CD4-positive, alpha-beta T cell treated with Interleukin-15 for 4 hours (primary cell): ENCODE results near the gene CORO2B.

Source experiments
- DNase-seq: peaks from one replicate; pipeline ENCODE4 v3.0.0-alpha.2; 2020; ENCODE audit warnings: low spot score

Gene CORO2B

DNA sequence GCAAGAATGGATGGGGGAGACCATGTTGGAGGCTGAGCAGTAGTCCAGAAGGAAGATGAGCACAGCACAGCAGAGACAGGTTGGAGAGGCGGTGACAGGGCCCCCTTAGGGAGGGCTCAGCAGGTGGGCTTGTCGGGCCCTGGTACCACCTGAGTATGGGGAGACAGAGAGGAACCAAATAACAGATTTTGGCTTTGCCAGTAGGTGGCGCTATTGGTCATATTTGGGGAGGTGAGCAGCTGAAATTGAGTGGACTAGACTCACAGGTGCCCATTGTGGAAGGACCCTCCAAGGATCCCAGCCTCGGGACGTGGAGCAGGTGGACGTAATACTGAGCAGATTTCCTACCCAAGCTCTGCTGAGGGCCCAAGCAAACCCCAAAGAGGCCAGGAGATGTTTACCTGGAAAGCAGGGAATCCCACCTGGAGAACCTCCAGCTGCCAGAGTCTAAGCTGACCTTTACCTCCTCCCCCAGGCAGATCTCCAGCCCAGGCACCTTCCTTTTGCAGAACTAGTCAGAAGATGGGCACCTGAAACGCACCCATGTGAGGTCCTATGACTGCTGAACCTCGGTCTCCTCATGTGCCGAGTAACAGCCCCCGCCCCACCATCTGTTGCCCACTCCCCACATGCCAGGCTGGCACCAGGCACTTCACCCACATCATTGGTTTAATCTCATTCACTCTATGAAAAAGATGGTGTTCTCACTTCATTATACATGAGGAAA is 24.6 kb upstream of the CORO2B start:
- peak; percentile 50 for DNase-seq

GRCh38 chr15:68554721-68555678 is 23.8 kb upstream of the CORO2B start:
- no peak for DNase-seq

GRCh38 chr15:68555679-68556037 is 23.1 kb upstream of the CORO2B start:
- no peak for DNase-seq

DNA sequence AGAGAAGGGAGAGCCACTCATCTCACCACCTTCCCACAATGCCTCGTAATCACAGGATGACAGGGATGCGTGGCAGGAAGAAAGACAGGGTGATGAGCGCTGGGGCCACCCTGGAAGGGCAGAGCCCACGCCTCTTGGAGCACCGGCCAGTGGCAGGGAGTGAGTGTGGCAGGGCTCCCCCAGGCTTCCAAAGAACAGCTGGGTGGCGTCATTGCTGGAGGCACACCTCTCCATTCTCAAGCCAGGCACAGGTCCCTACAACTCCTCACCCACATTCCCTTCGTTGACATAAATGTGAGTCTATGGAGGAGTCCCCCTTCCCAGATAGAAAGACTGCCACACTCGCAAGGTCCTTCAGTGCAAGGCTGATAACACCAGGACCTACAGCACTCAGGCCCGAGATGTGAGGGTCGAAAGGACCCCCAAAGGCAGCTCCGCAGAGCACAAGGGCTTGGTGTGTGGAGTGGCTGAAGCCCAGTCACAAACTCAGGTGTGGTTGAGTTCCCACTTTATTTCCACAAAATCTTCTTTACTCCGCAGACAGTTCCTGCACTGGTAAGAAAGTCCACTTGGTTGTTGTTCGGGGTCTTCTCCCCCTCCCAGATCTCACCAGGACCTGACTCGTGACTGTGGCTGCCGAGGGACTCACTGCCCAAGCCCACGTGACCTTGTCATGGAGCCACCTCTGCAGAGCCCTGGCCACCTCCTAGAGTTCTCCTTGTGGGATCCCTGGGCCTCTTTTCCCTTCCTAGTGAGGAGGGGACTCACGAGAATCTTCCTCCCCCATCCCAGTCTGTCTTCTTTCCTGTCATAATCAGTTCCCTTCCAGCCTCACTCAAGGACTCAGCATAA is 22.4 kb upstream of the CORO2B start:
- DNase-seq = no peak

- no peak for DNase-seq
These were observed 21.1 kb upstream of the CORO2B start for GRCh38 chr15:68557469-68558317.

DNA sequence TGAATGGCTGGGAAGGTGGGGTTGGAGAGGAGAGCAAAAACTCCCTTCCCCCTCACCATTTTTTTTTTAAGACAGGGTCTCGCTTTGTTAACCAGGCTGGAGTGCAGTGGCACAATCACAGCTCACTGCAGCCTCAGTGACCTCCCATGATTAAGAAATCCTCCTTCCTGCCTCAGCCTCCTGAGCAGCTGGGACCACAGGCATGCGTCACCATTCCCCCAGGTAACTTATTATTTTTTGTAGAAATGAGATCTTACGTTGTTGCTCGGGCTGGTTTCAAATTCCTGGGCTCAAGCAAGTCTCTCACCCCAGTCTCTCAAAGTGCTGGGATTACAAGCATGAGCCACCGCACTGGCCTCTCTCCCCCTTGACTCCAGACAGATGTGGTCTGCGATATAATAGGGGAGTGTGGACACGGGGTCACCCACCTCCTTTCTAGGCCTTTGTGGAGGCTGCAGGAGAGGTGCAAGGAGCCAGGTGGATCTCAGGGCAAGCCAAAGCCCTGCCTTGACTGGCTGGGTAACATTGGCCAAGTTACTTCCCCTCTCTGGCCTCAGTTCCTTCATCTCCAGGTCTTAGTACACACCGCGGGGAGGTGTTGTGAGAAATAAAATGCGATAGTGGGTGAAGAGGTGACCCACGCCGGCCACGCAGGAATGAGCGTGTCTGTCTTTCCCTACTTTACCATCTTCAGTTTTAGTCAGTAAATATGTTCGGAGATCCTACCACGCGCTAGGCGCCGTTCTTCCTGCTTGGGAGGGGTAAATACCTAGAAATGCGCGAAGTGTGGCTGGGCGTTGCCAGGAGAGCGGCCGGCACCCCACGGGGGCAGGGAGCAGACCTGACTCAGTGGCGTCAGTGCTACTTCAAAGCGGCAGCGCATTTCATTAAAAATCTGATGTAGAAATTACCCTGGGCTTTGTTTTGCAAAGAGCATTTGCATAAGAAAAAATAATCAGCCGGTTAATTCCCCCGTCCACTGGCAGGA is 20.2 kb upstream of the CORO2B start:
- DNase-seq = no peak

- peak; percentile 48 for DNase-seq
These were observed 19.2 kb upstream of the CORO2B start for GRCh38 chr15:68559345-68560310.

DNA sequence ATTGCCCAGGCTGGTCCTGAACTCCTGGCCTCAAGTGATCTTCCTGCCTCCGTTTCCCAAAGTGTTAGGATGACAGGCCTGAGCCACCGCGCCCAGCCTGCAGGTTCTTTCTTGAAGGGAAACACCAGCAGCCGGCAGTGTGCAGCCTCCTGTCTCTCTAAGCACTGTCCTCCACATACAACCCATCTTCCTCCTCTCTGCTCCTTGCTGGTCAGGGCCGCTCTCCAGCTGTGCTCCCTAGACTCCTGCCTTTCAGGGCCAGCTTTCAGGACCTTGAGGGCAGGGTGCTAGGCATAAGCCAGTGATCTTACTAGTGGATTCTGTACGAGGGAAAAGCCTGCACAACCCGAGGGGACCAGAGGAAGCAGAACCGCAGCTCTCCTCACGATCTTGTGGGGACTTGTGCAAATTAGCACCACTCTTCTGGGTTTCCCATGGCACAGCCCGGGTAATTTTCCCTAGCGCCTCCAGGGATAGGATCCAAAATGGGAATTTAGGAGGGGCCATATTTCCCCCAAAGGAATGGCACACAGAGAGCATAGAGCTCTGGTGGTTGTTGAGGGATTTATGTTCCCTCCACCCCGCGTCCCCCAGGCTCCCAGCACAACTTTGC is 18.2 kb upstream of the CORO2B start:
- DNase-seq = no peak

DNA sequence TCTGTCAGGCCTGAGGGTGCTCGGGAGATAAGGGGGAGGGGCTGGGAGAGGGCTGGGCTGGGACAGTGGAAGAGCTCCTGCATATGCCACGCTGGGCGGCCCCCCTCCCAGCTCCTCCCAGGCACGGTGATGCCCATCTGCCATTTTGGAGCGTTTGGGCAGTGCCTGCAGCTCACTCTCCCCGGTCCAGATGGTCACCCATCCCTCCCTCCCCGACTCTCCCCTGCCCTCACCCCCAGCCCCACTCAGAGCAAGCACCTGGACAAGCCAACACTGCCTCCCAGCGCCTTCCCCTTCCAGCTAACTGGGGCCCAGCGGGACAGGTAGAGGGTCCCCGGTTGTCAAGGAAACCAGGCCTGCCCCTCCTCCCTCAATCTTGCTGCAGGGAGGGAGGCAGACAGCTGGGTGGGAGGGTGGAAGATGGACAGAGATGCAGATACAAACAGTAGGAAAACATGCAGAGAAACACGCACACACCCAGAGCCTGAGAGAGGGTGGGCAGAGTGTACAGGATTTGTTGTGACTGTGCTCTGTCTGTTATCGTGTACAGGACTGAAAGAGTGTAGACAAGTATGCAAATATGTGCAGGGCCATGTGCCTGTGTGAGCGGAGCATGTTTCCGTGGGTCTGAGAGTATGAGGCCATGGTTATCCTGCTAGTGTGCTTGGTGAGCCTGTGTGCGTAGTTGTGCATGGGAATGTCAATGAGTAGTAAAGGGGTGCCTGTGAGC is 17.5 kb upstream of the CORO2B start:
- DNase-seq = no peak

DNA sequence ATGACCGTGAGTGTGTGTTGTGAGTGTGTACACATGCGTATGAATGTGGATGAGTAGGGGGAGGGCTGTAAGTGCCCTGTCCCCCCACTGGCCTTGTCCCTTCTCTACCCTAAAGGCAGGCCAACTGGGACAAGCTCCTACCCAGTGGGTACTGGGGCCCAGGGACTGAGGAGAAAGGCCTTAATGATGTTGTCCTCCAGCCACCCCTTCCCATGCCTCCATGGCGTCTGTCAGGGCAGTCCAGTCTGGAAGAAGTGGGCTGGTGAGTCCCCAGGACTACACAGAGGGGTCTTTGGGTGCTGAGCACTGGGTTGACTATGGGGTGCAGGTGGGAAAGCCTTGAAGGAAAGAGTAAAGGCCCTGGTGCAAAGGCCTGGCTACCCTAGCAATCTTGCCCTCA is 16.9 kb upstream of the CORO2B start:
- no peak for DNase-seq

- DNase-seq = no peak
These were observed 14.6 kb upstream of the CORO2B start for GRCh38 chr15:68564173-68564572.

DNA sequence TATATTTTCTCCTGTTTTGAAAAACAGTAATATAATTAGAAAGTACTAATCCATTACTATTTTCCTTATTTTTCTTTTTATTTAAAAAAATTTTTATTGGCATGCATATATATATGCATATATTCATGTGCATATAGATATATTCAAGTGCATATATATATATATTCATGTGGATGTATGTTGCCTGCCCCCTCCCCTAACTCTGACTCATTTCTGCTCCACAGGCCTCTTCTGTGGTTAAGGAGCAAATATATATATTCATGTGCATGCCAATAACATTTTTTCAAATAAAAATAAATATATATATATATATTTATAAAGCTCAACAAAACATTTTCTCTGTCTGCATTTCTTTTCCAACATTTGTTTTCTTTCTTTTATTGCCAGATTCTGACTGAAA is 13.6 kb upstream of the CORO2B start:
- DNase-seq = no peak

- DNase-seq = no peak
These were observed 13.1 kb upstream of the CORO2B start for GRCh38 chr15:68565726-68566125.

DNA sequence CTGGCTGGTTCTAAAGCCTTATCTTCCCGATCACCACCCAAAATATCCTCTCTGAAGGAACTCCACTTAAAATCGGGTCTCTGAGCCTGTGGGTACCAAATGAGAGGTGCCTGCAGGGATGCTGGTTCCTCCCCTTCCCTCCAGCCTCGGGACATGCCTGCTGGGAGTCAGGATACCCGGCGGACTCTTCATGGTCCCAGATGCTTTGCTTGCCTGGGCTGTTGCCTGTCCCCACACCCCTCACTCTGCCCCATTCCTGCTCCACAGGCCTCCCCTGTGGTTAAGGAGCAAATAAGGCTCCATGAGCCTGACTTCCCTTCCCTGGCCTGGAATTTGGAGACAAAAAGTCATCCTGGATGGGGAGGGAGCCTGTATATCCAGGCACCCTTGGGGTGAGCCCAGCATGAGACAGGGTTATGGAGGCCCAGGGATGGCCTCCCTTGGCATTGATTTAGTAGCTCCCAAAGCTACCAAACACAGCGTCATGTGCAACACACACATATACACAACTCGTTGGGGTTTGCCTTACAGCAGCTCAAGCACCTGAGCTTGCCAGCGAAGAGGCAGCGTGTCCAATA is 12.3 kb upstream of the CORO2B start:
- no peak for DNase-seq

DNA sequence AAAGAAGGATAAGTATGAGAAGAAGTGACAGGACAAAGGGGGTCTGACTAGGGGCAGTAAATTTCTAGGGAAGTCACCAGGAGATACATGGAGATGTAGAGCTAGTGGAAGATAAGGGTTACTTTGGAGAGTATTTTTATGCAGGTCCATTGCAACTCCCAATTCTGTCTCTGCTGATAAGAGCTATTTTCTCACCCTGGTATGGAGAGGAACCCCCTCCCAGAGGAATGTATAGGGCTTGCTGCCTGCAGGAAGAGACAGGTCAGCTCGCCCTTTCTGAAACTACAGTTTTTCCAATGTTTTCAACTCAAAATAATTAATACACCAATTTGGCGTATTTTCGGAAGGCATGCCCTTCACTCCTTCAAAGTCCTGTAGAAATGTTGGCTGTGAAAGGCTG is 11.4 kb upstream of the CORO2B start:
- DNase-seq = no peak

- DNase-seq = no peak
These were observed 7.8 kb upstream of the CORO2B start for GRCh38 chr15:68570974-68571373.

DNA sequence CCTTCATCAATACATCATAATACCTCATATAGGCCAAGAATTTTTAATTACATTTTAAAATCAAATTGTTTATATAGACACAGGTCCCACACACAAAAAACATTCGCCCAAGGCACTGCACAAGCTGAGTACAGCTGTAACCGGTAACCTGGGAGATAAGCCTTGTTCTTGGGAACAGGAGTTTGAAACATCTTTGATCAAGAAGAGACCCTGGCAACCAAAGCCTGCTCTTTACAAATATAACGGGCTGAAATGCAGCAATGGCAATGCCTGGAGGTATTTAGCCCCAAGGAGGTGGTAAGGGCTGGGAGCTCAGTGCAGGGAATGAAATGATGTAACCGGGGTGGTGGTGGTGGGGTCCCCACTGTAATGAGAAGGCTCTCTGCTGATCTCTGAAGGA is 7.2 kb upstream of the CORO2B start:
- DNase-seq = no peak

DNA sequence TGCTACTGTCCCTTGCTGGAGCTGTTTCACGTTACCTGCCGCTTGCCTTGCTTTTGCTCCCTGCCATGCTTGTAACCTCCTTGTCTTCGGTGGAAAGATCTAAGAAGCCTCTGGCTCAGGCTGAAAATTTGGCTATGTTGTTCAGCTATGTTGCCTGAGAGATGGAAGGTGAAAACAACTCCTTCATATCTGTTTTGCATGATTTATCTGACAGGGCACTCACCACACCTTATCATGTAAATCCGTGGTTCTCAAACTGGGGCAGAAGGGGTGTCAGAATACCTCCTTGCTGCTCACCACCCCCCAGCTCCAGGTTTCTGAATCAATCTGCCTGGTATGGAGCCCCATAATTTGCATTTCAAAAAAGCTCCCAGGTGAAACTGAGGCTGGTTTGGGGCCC is 6.5 kb upstream of the CORO2B start:
- DNase-seq = no peak
